Activated CD4-positive, alpha-beta T cell treated with anti-CD3 and anti-CD28 coated beads, Interleukin-2, amount 10 ng/mL, durations not matched to agents 7 days and 5 days (primary cell): Measurements from ENCODE around the gene FKBP7. TPM values are rescaled to one million over a fixed set of nuclear protein-coding genes. Genes with fewer than 3 reads are reported as not detected.
A peak's percentile ranks its signal among the peaks of the same experiment; 100 is the strongest.
"Not testable (repeated sequence)": the region's sequence is repeated elsewhere in the genome, so short reads cannot be mapped to it uniquely, and the experiment has no call there.

Source experiments
- CTCF ChIA-PET: fragments of 350-600 bp; sonication (Branson Sonifier 250); formaldehyde crosslinking; loops from one replicate; lab custom pipeline; 2021; ENCODE audit warnings: antibody characterized with exemption; lab: Charles Lee
- POLR2A ChIA-PET: fragments of 350-600 bp; sonication (Branson Sonifier 250); formaldehyde crosslinking; loops from one replicate; lab custom pipeline; 2021; ENCODE audit warnings: antibody characterized with exemption; lab: Charles Lee
- DNase-seq: peaks from one replicate; pipeline ENCODE4 v3.0.0-alpha.2; 2020
- H3K27ac Mint-ChIP-seq: one replicate; pipeline ENCODE4 v1.8.0; 2021; ENCODE audit warnings: mild to moderate bottlenecking, moderate library complexity, mixed read lengths
- H3K27me3 Mint-ChIP-seq: one replicate; pipeline ENCODE4 v1.8.0; 2021; ENCODE audit warnings: mixed read lengths
- H3K36me3 Mint-ChIP-seq: one replicate; pipeline ENCODE4 v1.8.0; 2021; ENCODE audit warnings: low read depth, mixed read lengths
- H3K4me1 Mint-ChIP-seq: one replicate; pipeline ENCODE4 v1.8.0; 2021; ENCODE audit warnings: mixed read lengths
- H3K4me3 Mint-ChIP-seq: one replicate; pipeline ENCODE4 v1.8.0; 2021; ENCODE audit warnings: mild to moderate bottlenecking, moderate library complexity, mixed read lengths
- H3K9me3 Mint-ChIP-seq: one replicate; pipeline ENCODE4 v1.8.0; 2021; ENCODE audit warnings: mixed read lengths
- total RNA-seq, 2 experiments: library from RNA; stranded (reverse); gene quantifications; one replicate each; pipeline ENCODE4 v1.2.3, GENCODE V29; 2021

FKBP7 gene
- total RNA-seq, result 1 to 10 TPM; 1.4 to 2.1 TPM

GRCh38 chr2:178478439-178479274 is at the start of gene FKBP7:
Gene FKBP7 (minus strand): TSS chr2:178478600. CDS start chr2:178478499, 101 bp downstream.
- no peaks in the 10 kb centered on the region for H3K9me3 Mint-ChIP-seq
- H3K27ac Mint-ChIP-seq, result peak within 1 kb of the TSS; percentile 100
- POLR2A ChIA-PET, result no interaction called here
- no peaks in the 10 kb centered on the region for H3K27me3 Mint-ChIP-seq
- peak within 1 kb of the TSS; percentile 97 for H3K4me3 Mint-ChIP-seq
- H3K4me1 Mint-ChIP-seq, result peaks cover 41% of the 10 kb centered on the region
- CTCF ChIA-PET, result interaction anchor here (0.7 to 1.6 kb wide), 2 partner anchors 16 to 64 kb away, joined by 3 to 7 read pairs; no protein-coding TSS in a partner anchor
- DNase-seq, result peak; percentile 86
- H3K36me3 Mint-ChIP-seq, result peaks cover 7% of the 10 kb centered on the region

DNA sequence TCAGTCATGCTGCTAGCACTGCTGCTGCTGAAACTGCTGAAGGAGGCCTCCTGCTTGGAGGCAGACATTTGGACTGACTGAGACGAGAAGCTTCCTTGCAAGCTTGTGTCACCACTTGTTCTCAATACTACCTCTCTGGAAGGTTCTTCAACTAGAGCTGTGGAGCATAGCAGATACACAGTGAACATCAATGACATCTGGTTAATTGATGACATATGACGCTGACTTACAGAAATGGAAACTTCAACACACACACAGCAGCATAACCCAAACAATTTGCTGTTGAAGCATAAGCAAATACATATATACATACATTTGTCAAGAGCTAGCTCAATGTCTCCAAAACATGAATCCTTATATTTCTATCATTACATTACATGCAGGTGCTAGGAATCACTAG is 49.2 kb upstream of the FKBP7 start:
- Mint-ChIP-seq H3K27ac (no peak overlapping the region), H3K4me1 (peaks cover 61% of the 10 kb centered on the region), H3K9me3 (peaks cover 3% of the 10 kb centered on the region), H3K36me3 (peaks cover 29% of the 10 kb centered on the region), H3K27me3 (no peaks in the 10 kb centered on the region), H3K4me3 (no peak overlapping the region)
- CTCF ChIA-PET, result interaction anchor here (1.1 to 1.4 kb wide), 2 partner anchors 10 to 113 kb away, joined by 4 to 5 read pairs; no protein-coding TSS in a partner anchor
- no peak for DNase-seq
- POLR2A ChIA-PET, result no interaction called here

DNA sequence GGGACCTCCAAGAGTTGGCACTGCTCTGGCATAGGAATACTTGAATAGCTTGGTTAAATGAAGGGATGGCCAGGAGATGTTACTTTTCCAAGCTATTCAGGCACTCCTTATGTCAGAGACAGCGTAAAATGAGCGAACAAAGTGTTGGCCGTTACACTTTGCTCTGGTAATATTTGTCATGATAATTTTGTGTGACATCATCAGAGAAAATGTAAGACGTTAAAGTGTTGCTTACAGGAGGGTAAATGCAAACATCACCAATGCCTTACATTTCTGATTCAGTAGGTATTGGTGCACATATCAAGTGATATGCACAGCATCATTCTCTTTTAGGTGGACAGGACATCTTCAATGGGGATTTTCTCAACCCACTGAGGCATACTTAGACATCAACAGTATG is 47.9 kb upstream of the FKBP7 start:
- peaks cover 24% of the 10 kb centered on the region for H3K36me3 Mint-ChIP-seq
- peaks cover 8% of the 10 kb centered on the region for H3K9me3 Mint-ChIP-seq
- CTCF ChIA-PET, result no interaction called here
- H3K4me3 Mint-ChIP-seq, result no peak overlapping the region
- H3K27ac Mint-ChIP-seq, result no peak overlapping the region
- no peak for DNase-seq
- peaks cover 65% of the 10 kb centered on the region for H3K4me1 Mint-ChIP-seq
- POLR2A ChIA-PET, result no interaction called here
- H3K27me3 Mint-ChIP-seq, result no peaks in the 10 kb centered on the region

- CTCF ChIA-PET, result interaction anchor here (0.5 kb wide), 1 partner anchor 87 kb away, joined by 5 read pairs; no protein-coding TSS in a partner anchor
Measured at GRCh38 chr2:178525460-178525859, 47.1 kb upstream of the FKBP7 start.

DNA sequence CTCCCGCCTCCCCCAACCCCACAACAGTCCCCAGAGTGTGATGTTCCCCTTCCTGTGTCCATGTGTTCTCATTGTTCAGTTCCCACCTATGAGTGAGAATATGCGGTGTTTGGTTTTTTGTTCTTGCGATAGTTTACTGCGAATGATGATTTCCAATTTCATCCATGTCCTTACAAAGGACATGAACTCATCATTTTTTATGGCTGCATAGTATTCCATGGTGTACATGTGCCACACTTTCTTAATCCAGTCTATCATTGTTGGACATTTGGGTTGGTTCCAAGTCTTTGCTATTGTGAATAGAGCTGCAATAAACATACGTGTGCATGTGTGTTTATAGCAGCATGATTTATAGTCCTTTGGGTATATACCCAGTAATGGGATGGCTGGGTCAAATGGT is 46.6 kb upstream of the FKBP7 start:
- H3K4me3 Mint-ChIP-seq, H3K27me3 Mint-ChIP-seq, H3K9me3 Mint-ChIP-seq, H3K27ac Mint-ChIP-seq, POLR2A ChIA-PET, DNase-seq: not testable (repeated sequence)
- CTCF ChIA-PET, result interaction anchor here (0.5 kb wide), 1 partner anchor 87 kb away, joined by 5 read pairs; no protein-coding TSS in a partner anchor
- peaks cover 60% of the 10 kb centered on the region for H3K4me1 Mint-ChIP-seq
- peaks cover 15% of the 10 kb centered on the region for H3K36me3 Mint-ChIP-seq

More at GRCh38 chr2:178525460-178525859, 47.1 kb upstream of the FKBP7 start:
- Mint-ChIP-seq H3K4me3 (peak overlapping the region; percentile 7), H3K4me1 (peaks cover 63% of the 10 kb centered on the region), H3K27ac (peak overlapping the region; percentile 14), H3K36me3 (peaks cover 16% of the 10 kb centered on the region)
- H3K27me3 Mint-ChIP-seq, DNase-seq, POLR2A ChIA-PET, H3K9me3 Mint-ChIP-seq: not testable (repeated sequence)

GRCh38 chr2:178523596-178524134 is 45.3 kb upstream of the FKBP7 start:
- ChIA-PET POLR2A (no interaction called here), CTCF (interaction anchor here (1.2 to 3.1 kb wide), 5 partner anchors 13 to 109 kb away, joined by 4 to 14 read pairs (median 6); partner anchors contain the start of gene PLEKHA3)
- peak overlapping the region; percentile 90 for H3K27ac Mint-ChIP-seq
- H3K36me3 Mint-ChIP-seq, result peaks cover 21% of the 10 kb centered on the region
- H3K9me3 Mint-ChIP-seq, result peaks cover 8% of the 10 kb centered on the region
- H3K27me3 Mint-ChIP-seq, result no peaks in the 10 kb centered on the region
- DNase-seq, result no peak
- peak overlapping the region; percentile 89 for H3K4me3 Mint-ChIP-seq
- H3K4me1 Mint-ChIP-seq, result peaks cover 58% of the 10 kb centered on the region

DNA sequence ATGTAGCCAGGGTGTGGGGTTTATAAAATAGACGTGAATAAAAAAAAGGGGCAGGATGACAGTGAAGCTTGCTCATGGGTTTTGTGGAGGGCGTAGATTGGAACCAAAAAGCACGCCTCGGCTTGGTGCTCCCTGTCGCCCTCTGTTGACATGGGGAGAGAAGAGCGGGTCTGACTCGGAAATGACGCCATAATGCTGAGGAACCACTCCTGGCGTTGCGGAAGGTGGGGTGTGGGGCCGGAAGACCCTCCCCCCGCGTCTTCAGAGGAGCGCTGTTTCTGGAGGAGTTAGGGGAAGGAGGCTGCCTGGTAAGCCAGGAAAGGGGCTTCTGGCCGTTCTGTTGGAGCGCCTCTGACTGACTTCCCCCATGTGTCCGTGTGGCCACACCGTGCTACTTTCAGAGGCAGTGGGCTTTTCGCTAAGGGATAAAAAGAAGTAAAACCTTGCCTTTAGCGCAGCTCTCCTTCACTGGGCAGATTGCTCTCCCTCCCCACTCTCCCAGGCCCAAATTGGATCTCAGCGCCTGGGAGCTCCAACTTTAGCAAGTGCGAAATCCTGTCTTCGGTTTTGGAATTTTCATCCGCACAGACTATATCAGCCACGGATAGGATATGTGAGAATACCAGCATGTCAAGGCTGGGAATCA is 44.7 kb upstream of the FKBP7 start:
- H3K9me3 Mint-ChIP-seq, result peaks cover 8% of the 10 kb centered on the region

GRCh38 chr2:178521304-178522150 is 43.1 kb upstream of the FKBP7 start:
- Mint-ChIP-seq H3K9me3 (peaks cover 8% of the 10 kb centered on the region), H3K4me1 (peaks cover 43% of the 10 kb centered on the region), H3K4me3 (peak overlapping the region; percentile 12), H3K27me3 (no peaks in the 10 kb centered on the region), H3K27ac (peak overlapping the region; percentile 52), H3K36me3 (peaks cover 32% of the 10 kb centered on the region)
- CTCF ChIA-PET, result interaction anchor here (1.6 to 3.1 kb wide), 2 partner anchors 40 to 410 kb away, joined by 5 to 14 read pairs; partner anchors contain the start of genes PLEKHA3 and RBM45
- POLR2A ChIA-PET, result no interaction called here
- no peak for DNase-seq

More for the DNA sequence above, 44.7 kb upstream of the FKBP7 start:
- ChIA-PET CTCF (interaction anchor here (0.9 to 3.1 kb wide), 7 partner anchors 14 to 411 kb away, joined by 3 to 14 read pairs (median 5); partner anchors contain the start of genes PLEKHA3 and RBM45), POLR2A (no interaction called here)
- Mint-ChIP-seq H3K4me3 (peak overlapping the region; percentile 89), H3K4me1 (peaks cover 53% of the 10 kb centered on the region), H3K36me3 (peaks cover 23% of the 10 kb centered on the region), H3K27ac (peak overlapping the region; percentile 90), H3K27me3 (no peaks in the 10 kb centered on the region)
- peak; percentile 87 for DNase-seq

DNA sequence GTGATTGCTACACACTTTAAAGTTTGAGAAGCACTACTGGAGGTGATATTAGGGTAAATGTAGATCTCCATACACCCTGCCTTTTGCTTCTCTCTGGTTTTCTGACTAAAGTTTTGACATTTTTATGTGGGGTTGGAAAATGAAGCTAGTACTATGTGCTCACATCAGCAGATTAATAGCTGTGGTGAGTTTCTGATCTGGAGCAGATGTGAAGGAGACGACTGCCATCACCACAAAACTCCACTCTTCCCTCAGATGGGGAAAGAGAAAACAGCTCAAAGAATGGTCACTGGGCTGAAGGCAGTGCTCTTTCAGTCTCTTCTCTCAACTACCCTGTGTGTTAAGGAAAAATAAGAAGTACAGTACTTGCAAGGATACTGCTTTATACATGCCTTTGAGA is 39.1 kb upstream of the FKBP7 start:
- Mint-ChIP-seq H3K36me3 (peaks cover 41% of the 10 kb centered on the region), H3K27ac (no peak overlapping the region), H3K4me3 (no peak overlapping the region), H3K4me1 (peaks cover 33% of the 10 kb centered on the region), H3K9me3 (peaks cover 4% of the 10 kb centered on the region), H3K27me3 (no peaks in the 10 kb centered on the region)
- CTCF ChIA-PET, result interaction anchor here (0.6 to 1.5 kb wide), 4 partner anchors 17 to 127 kb away, joined by 4 read pairs; no protein-coding TSS in a partner anchor
- DNase-seq, result no peak
- POLR2A ChIA-PET, result no interaction called here

DNA sequence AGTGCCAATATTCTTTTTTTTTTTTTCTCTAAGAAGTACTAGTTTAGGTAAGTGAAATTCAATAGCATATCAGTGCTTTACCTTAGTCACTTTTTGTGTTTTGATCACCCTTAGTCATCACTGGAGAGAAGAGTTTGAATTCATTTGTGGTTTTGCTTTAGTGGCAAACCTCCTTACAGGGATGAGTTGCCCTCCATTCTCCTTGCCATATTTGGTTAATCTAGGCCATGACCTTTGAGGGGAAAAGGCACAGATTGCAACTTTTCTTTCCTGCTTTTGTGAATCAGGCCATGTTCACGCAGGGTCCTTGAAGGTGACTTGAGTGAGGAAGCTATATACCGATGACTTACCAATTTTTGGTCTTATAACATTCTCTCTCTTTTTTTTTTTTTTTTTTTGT is 36.3 kb upstream of the FKBP7 start:
- H3K36me3 Mint-ChIP-seq, result peaks cover 44% of the 10 kb centered on the region
- H3K27ac Mint-ChIP-seq, result peak overlapping the region; percentile 65
- H3K27me3 Mint-ChIP-seq, result no peaks in the 10 kb centered on the region
- no peak overlapping the region for H3K4me3 Mint-ChIP-seq
- ChIA-PET CTCF (no interaction called here), POLR2A (no interaction called here)
- H3K4me1 Mint-ChIP-seq, result peaks cover 19% of the 10 kb centered on the region
- H3K9me3 Mint-ChIP-seq, result no peaks in the 10 kb centered on the region
- peak; percentile 34 for DNase-seq

DNA sequence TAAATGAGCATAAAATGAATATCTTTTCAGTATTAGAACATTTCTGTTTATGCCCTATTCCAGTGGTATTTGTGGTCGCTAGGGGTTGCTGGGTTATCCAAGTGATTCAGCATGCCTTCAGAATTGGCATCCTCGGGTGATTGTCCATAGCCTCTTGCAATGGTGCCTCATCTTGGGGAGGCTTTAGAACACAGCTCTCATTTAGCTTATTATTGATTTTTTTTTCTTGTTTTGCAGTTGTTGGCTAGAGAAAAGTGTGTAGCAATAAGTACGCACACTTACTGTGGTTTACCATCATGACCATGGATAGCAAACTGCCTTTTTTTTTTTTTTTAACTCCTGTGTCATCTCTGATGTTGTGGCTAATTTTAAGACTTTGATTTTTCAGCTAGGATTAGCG is 35.5 kb upstream of the FKBP7 start:
- no peak for DNase-seq
- no peaks in the 10 kb centered on the region for H3K9me3 Mint-ChIP-seq
- peaks cover 20% of the 10 kb centered on the region for H3K4me1 Mint-ChIP-seq
- H3K36me3 Mint-ChIP-seq, result peaks cover 42% of the 10 kb centered on the region
- ChIA-PET CTCF (interaction anchor here (0.7 kb wide), 1 partner anchor 1402 kb away, joined by 3 read pairs; no protein-coding TSS in a partner anchor), POLR2A (no interaction called here)
- no peak overlapping the region for H3K27ac Mint-ChIP-seq
- no peak overlapping the region for H3K4me3 Mint-ChIP-seq
- H3K27me3 Mint-ChIP-seq, result no peaks in the 10 kb centered on the region

DNA sequence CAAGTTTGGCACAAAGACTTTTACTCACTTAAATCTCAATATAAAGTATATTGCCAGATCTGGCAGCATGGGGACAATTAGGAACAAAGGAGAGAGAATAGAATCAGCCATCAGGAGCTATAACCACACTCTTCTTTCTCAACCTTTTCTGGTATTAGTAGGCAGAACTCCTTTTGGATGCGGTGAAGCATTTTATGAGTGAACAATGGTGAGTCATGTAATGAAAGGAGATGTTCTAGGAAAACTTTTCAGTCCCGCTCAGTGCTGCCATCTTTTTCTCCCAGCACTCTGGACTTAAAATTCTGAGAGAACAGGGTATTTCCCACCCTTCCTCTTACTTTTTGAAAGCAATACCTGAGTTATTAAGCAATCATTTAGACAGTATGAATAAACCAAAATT is 34.1 kb upstream of the FKBP7 start:
- no peak overlapping the region for H3K27ac Mint-ChIP-seq
- no peaks in the 10 kb centered on the region for H3K27me3 Mint-ChIP-seq
- POLR2A ChIA-PET, result no interaction called here
- peaks cover 29% of the 10 kb centered on the region for H3K4me1 Mint-ChIP-seq
- no peaks in the 10 kb centered on the region for H3K9me3 Mint-ChIP-seq
- CTCF ChIA-PET, result no interaction called here
- peaks cover 38% of the 10 kb centered on the region for H3K36me3 Mint-ChIP-seq
- DNase-seq, result no peak
- no peak overlapping the region for H3K4me3 Mint-ChIP-seq
